Memory B cell (primary cell): ENCODE data around the gene NCOR1.
"Not testable (repeated sequence)": the region's sequence is repeated elsewhere in the genome, so short reads cannot be mapped to it uniquely, and the experiment has no call there.

Source experiments
- ATAC-seq: fragments of 150-1000 bp; cut with Tn5 transposase; 2 replicates; pipeline ENCODE4 v1.10.0; 2021; ENCODE audit warnings: low read depth, mild to moderate bottlenecking, moderate library complexity
- DNase-seq, 2 donors: peaks; one replicate each; pipeline ENCODE4 v3.0.0; 2022; ENCODE audit warnings: low spot score in 2 of 2
- H3K27ac Mint-ChIP-seq: one replicate; pipeline ENCODE4 v1.8.0; 2022; ENCODE audit warnings: mild to moderate bottlenecking, moderate library complexity, mixed read lengths
- H3K27me3 Mint-ChIP-seq: one replicate; pipeline ENCODE4 v1.8.0; 2022; ENCODE audit warnings: mixed read lengths
- H3K36me3 Mint-ChIP-seq: one replicate; pipeline ENCODE4 v1.8.0; 2022; ENCODE audit warnings: mild to moderate bottlenecking, mixed read lengths
- H3K4me1 Mint-ChIP-seq: one replicate; pipeline ENCODE4 v1.8.0; 2022; ENCODE audit warnings: mixed read lengths
- H3K4me3 Mint-ChIP-seq: one replicate; pipeline ENCODE4 v1.8.0; 2022; ENCODE audit warnings: mild to moderate bottlenecking, moderate library complexity, mixed read lengths
- H3K9me3 Mint-ChIP-seq: one replicate; pipeline ENCODE4 v1.8.0; 2022; ENCODE audit warnings: mixed read lengths

Gene NCOR1

DNA sequence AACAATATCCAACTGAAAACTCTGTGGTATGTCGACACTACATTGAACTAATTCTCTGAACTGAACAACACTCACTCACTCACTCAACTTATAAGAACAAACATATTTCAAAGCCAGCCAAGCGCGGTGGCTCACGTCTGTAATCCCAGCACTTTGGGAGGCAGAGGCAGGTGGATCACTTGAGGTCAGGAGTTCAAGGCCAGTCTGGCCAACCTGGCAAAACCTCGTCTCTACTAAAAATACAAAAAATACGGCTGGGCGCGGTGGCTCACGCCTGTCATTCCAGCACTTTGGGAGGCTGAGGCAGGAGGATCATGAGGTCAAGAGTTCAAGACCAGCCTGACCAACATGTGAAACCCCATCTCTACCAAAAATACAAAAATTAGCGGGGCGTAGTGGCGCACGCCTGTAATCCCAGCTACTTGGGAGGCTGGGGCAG lies 13.6 kb downstream of the NCOR1 start:
- not testable (repeated sequence) for H3K9me3 Mint-ChIP-seq, H3K27me3 Mint-ChIP-seq, H3K36me3 Mint-ChIP-seq, DNase-seq, ATAC-seq, H3K4me3 Mint-ChIP-seq
- Mint-ChIP-seq H3K27ac (peak overlapping the region; percentile 81), H3K4me1 (peaks cover 43% of the 10 kb centered on the region)

DNA sequence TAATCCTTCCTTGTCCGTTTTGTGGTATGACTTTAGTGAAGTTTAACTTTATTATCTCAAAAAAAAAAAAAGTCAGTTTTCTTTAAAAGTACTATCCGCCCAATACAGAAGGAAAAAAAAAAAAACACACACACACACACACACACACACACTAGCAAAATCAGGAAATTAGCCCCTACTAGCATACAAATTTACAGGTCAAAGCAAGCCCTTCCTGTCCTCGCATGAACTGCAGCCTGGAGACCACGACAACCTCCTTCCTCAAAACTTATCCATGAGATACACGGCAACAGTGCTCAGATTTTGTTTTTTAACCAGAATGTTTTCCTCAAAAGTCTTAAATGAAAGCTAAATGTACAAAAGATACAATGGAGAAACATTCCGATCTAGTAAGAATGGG lies 16.2 kb downstream of the NCOR1 start:
- Mint-ChIP-seq H3K4me3 (peak overlapping the region; percentile 70), H3K36me3 (peaks cover 6% of the 10 kb centered on the region), H3K9me3 (no peaks in the 10 kb centered on the region), H3K27me3 (no peaks in the 10 kb centered on the region), H3K27ac (peak overlapping the region; percentile 62), H3K4me1 (peaks cover 35% of the 10 kb centered on the region)
- ATAC-seq (peak; percentile 34), DNase-seq (no peak)

DNA sequence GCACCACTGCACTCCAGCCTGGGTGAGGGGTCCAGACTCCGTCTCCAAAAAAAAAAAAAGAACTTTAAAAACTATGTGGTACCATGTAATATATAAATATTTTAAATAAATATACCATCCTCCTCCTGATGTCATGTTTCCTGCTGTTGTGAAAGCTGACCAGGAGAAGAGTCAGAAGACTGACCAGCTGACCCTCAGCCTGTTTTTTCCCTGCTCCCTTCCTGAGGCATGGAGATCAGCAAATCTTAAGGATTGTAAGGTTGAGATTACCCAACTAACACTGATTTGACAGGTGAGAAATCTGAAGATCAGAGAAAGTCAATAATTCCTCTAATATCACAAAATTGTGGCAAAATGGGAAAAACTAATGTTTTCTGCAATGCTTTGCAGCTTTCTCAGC lies 18.1 kb downstream of the NCOR1 start:
- H3K4me3 Mint-ChIP-seq: no peak overlapping the region
- peaks cover 17% of the 10 kb centered on the region for H3K36me3 Mint-ChIP-seq
- no peaks in the 10 kb centered on the region for H3K27me3 Mint-ChIP-seq
- H3K4me1 Mint-ChIP-seq: peaks cover 27% of the 10 kb centered on the region
- peak overlapping the region; percentile 23 for H3K27ac Mint-ChIP-seq
- no peaks in the 10 kb centered on the region for H3K9me3 Mint-ChIP-seq
- DNase-seq (no peak), ATAC-seq (no peak)

GRCh38 chr17:16194307-16194835 lies 21.0 kb downstream of the NCOR1 start:
- ATAC-seq, H3K27me3 Mint-ChIP-seq, H3K9me3 Mint-ChIP-seq, DNase-seq, H3K27ac Mint-ChIP-seq, H3K4me3 Mint-ChIP-seq: not testable (repeated sequence)
- H3K4me1 Mint-ChIP-seq: peaks cover 15% of the 10 kb centered on the region
- H3K36me3 Mint-ChIP-seq: peaks cover 22% of the 10 kb centered on the region

- Mint-ChIP-seq H3K36me3 (peaks cover 23% of the 10 kb centered on the region), H3K27me3 (no peaks in the 10 kb centered on the region), H3K4me1 (peaks cover 10% of the 10 kb centered on the region), H3K27ac (no peak overlapping the region), H3K4me3 (no peak overlapping the region), H3K9me3 (no peaks in the 10 kb centered on the region)
- DNase-seq (no peak), ATAC-seq (no peak)
Measured at GRCh38 chr17:16191604-16192003, 23.7 kb downstream of the NCOR1 start.

DNA sequence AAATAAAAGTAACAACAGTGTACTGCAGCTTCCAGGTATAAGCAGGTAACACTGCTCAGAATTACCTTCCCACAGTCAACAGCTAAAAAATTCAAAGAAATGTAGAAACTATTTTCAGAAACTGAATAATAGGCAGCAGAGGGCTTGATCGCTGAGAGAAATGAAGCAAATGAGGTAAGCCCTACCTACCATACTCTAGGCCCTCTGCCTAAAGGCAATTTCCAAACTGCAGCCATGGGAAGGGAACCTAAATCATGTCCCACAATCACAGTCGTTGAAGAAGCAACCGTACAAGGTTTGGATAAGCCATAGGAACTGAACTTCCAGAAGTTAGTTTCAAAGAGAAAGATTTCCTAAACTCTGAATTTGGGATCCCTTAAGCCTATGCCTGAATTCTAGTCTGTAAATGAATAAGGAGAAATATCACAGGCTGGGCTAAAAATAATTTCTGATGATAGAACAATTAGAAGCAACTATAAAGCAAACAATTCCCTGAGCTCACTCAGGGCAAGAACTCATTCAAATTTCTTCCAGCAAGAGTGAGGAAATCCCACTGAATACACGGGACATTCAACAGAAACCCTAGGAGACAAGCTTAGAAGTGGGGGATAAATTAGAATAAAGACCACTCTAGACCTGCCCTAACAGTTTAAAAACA lies 24.5 kb downstream of the NCOR1 start:
- no peaks in the 10 kb centered on the region for H3K27me3 Mint-ChIP-seq
- peaks cover 10% of the 10 kb centered on the region for H3K4me1 Mint-ChIP-seq
- no peaks in the 10 kb centered on the region for H3K9me3 Mint-ChIP-seq
- no peak for ATAC-seq
- no peak for DNase-seq
- H3K36me3 Mint-ChIP-seq: peaks cover 24% of the 10 kb centered on the region
- no peak overlapping the region for H3K4me3 Mint-ChIP-seq
- no peak overlapping the region for H3K27ac Mint-ChIP-seq

- Mint-ChIP-seq H3K27me3 (no peaks in the 10 kb centered on the region), H3K9me3 (no peaks in the 10 kb centered on the region), H3K36me3 (peaks cover 27% of the 10 kb centered on the region), H3K4me1 (peaks cover 7% of the 10 kb centered on the region), H3K4me3 (no peak overlapping the region), H3K27ac (peak overlapping the region; percentile 62)
- ATAC-seq (no peak), DNase-seq (no peak)
Measured at GRCh38 chr17:16189791-16190348, 25.5 kb downstream of the NCOR1 start.

GRCh38 chr17:16187642-16188041 lies 27.7 kb downstream of the NCOR1 start:
- no peak overlapping the region for H3K4me3 Mint-ChIP-seq

DNA sequence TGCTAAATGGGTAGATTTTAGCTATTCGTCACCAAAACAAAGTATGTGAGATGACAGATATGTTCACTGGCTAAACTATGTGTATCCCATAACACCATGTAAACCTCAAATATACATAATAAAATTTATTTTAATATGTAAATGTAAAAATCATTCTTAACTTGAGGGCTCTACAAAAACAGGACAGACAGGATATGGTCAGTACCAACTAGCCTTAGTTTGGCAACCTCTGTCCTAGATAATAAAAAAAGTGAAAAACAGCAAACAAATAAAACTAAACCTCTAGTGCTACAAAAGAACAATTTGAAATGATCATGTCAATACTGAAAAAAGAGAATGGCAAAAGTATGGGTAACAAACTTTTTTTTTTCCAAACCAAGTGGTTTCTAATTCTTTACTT lies 33.8 kb downstream of the NCOR1 start:
- DNase-seq (no peak), ATAC-seq (no peak)
- H3K27me3 Mint-ChIP-seq: no peaks in the 10 kb centered on the region
- no peak overlapping the region for H3K4me3 Mint-ChIP-seq
- no peak overlapping the region for H3K27ac Mint-ChIP-seq
- H3K4me1 Mint-ChIP-seq: peaks cover 16% of the 10 kb centered on the region
- peaks cover 35% of the 10 kb centered on the region for H3K36me3 Mint-ChIP-seq
- no peaks in the 10 kb centered on the region for H3K9me3 Mint-ChIP-seq

More at GRCh38 chr17:16187642-16188041, 27.7 kb downstream of the NCOR1 start:
- Mint-ChIP-seq H3K27me3 (no peaks in the 10 kb centered on the region), H3K4me1 (peaks cover 7% of the 10 kb centered on the region), H3K27ac (no peak overlapping the region), H3K36me3 (peaks cover 24% of the 10 kb centered on the region), H3K9me3 (no peaks in the 10 kb centered on the region)
- ATAC-seq: no peak
- DNase-seq: no peak

GRCh38 chr17:16178836-16179235 lies 36.5 kb downstream of the NCOR1 start:
- ATAC-seq: no peak

DNA sequence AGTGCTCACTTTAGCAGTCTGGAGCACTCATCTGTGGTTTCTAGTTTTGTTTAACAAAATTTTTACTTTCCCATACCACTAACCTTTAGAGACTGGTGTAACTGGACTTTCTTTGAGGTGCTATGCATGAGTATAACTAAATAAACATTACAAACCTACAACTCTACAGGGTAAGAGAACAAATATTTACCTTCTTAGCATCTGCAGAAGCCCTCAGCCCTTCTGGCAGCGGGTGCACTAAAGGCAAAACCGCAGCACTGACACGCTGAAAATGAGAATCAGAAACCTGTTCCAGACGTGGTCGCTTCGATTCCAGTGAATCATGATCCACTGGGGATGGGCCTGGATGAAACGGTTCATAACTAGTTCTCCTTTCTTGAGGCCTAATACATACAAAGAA lies 43.7 kb downstream of the NCOR1 start:
- no peak overlapping the region for H3K27ac Mint-ChIP-seq
- peaks cover 13% of the 10 kb centered on the region for H3K36me3 Mint-ChIP-seq
- H3K4me3 Mint-ChIP-seq: no peak overlapping the region
- no peak for DNase-seq
- ATAC-seq: no peak
- no peaks in the 10 kb centered on the region for H3K27me3 Mint-ChIP-seq
- no peaks in the 10 kb centered on the region for H3K9me3 Mint-ChIP-seq
- peaks cover 2% of the 10 kb centered on the region for H3K4me1 Mint-ChIP-seq

More at GRCh38 chr17:16178836-16179235, 36.5 kb downstream of the NCOR1 start:
- H3K27ac Mint-ChIP-seq: no peak overlapping the region
- no peak overlapping the region for H3K4me3 Mint-ChIP-seq
- no peaks in the 10 kb centered on the region for H3K27me3 Mint-ChIP-seq
- DNase-seq: no peak
- peaks cover 16% of the 10 kb centered on the region for H3K4me1 Mint-ChIP-seq
- H3K36me3 Mint-ChIP-seq: peaks cover 25% of the 10 kb centered on the region
- no peaks in the 10 kb centered on the region for H3K9me3 Mint-ChIP-seq

GRCh38 chr17:16166766-16167165 lies 48.6 kb downstream of the NCOR1 start:
- H3K4me3 Mint-ChIP-seq, H3K27ac Mint-ChIP-seq, H3K9me3 Mint-ChIP-seq, DNase-seq, H3K4me1 Mint-ChIP-seq, ATAC-seq, H3K27me3 Mint-ChIP-seq: not testable (repeated sequence)
- H3K36me3 Mint-ChIP-seq: peaks cover 26% of the 10 kb centered on the region

DNA sequence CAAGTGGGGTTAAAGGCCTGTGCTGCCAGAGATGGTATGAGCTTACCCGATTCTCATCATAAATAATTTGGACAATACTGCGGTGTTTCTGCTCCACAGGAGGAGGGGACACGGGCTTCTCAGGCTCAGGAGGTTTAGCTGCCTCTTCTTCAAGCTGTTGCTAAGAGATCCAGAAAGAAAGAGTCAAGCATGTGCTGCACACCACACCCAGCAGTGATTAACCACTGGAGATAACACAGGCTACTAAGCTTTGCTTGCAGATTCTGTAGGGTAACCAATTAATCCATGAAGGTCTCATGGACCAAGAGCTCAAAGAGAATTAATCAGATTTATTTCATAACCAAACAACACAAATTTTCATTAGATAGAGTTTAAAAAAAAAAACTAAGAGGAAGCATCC lies 56.6 kb downstream of the NCOR1 start:
- H3K27ac Mint-ChIP-seq: no peak overlapping the region
- ATAC-seq (no peak), DNase-seq (no peak)
- H3K36me3 Mint-ChIP-seq: peaks cover 32% of the 10 kb centered on the region
- no peak overlapping the region for H3K4me3 Mint-ChIP-seq
- H3K27me3 Mint-ChIP-seq: no peaks in the 10 kb centered on the region
- H3K4me1 Mint-ChIP-seq: peaks cover 3% of the 10 kb centered on the region
- no peaks in the 10 kb centered on the region for H3K9me3 Mint-ChIP-seq

- no peak overlapping the region for H3K4me3 Mint-ChIP-seq
- no peak overlapping the region for H3K27ac Mint-ChIP-seq
- DNase-seq: no peak
- H3K27me3 Mint-ChIP-seq: no peaks in the 10 kb centered on the region
- ATAC-seq: no peak
- H3K36me3 Mint-ChIP-seq: peaks cover 34% of the 10 kb centered on the region
- no peaks in the 10 kb centered on the region for H3K4me1 Mint-ChIP-seq
- H3K9me3 Mint-ChIP-seq: peaks cover 2% of the 10 kb centered on the region
Measured at GRCh38 chr17:16155536-16155935, 59.8 kb downstream of the NCOR1 start.

DNA sequence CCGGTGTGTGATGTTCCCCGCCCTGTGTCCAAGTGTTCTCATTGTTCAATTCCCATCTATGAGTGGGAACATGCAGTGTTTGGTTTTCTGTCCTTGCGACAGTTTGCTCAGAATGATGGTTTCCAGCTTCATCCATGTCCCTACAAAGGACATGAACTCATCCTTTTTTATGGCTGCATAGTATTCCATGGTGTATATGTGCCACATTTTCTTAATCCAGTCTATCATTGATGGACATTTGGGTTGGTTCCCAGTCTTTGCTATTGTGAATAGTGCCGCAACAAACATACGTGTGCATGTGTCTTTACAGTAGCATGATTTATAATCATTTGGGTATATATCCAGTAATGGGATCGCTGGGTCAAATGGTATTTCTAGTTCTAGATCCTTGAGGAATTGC lies 63.0 kb downstream of the NCOR1 start:
- not testable (repeated sequence) for ATAC-seq, H3K27ac Mint-ChIP-seq, DNase-seq, H3K4me1 Mint-ChIP-seq, H3K27me3 Mint-ChIP-seq, H3K9me3 Mint-ChIP-seq, H3K4me3 Mint-ChIP-seq
- H3K36me3 Mint-ChIP-seq: peaks cover 42% of the 10 kb centered on the region
